ENCODE measurements around the gene ZNF407.

The ZNF407 gene

DNA sequence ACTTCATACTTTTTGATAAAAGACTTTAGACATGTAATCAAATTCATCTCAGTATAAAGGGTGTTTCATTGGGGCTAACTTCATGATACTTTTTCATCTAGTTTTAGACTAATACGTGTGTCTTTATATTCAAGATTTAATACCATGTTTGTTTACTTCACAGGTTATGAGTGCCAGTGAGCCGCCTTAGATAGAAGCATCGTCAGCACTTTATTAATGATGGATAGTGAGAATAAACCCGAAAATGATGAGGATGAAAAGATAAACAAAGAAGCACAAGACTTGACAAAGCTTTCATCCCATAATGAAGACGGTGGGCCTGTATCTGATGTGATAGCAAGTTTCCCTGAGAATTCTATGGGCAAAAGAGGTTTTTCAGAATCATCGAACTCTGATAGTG is 33.1 kb downstream of the ZNF407 start:
- DNase-seq: no peak

DNA sequence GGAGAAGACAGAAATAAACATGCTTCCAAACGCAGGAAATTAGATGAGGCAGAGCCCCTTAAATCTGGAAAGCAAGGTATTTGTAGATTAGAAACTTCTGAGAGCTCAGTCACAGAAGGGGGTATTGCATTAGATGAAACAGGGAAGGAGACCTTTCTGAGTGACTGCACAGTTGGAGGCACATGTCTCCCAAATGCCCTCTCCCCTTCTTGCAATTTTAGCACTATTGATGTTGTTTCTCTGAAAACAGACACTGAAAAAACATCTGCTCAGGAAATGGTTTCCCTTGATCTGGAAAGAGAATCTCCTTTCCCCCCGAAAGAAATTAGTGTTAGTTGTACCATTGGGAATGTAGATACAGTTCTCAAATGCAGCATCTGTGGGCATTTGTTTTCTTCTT is 33.5 kb downstream of the ZNF407 start:
- no peak for DNase-seq

DNA sequence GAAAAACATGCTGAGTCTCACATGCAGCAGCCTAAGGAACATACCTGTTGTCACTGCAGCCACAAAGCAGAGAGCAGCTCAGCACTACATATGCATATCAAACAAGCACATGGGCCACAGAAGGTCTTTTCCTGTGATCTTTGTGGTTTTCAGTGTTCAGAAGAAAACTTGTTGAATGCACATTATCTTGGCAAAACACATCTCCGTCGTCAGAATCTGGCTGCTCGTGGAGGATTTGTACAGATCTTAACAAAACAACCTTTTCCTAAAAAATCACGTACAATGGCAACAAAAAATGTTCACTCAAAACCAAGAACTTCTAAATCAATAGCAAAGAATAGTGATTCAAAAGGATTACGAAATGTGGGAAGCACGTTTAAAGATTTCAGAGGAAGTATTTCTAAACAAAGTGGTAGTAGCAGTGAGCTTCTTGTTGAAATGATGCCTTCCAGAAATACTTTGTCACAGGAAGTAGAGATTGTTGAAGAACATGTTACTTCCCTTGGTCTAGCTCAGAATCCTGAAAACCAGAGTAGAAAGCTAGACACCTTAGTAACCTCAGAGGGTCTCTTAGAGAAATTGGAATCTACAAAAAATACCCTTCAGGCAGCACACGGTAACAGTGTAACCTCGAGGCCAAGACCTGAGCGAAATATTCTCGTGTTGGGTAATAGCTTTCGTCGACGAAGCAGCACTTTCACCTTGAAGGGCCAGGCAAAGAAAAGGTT is 34.1 kb downstream of the ZNF407 start:
- peak in 1 of 2 donors; percentile 31 for DNase-seq

DNA sequence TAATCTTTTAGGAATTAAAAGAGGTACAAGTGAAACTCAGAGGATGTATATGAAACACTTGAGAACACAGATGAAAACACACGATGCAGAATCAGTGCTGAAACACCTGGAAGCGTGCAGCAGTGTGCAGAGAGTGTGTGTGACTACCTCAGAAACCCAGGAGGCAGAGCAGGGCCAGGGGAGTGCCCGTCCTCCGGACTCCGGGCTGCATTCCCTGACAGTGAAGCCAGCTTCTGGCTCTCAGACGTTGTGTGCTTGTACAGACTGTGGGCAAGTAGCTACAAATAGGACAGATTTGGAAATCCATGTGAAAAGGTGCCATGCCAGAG is 34.6 kb downstream of the ZNF407 start:
- no peak for DNase-seq

DNA sequence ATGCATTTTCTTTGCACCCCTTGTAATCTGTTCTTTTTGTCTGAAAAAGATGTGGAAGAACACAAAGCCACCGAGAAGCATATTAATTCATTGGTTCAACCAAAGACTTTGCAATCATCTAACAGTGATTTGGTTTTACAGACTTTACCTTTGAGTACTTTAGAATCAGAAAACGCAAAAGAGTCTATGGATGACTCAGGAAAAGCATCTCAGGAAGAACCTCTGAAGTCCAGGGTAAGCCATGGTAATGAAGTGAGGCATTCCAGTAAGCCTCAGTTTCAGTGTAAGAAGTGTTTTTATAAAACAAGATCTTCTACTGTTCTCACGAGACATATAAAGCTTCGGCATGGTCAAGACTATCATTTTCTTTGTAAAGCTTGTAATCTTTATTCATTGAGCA is 35.2 kb downstream of the ZNF407 start:
- no peak for DNase-seq

DNA sequence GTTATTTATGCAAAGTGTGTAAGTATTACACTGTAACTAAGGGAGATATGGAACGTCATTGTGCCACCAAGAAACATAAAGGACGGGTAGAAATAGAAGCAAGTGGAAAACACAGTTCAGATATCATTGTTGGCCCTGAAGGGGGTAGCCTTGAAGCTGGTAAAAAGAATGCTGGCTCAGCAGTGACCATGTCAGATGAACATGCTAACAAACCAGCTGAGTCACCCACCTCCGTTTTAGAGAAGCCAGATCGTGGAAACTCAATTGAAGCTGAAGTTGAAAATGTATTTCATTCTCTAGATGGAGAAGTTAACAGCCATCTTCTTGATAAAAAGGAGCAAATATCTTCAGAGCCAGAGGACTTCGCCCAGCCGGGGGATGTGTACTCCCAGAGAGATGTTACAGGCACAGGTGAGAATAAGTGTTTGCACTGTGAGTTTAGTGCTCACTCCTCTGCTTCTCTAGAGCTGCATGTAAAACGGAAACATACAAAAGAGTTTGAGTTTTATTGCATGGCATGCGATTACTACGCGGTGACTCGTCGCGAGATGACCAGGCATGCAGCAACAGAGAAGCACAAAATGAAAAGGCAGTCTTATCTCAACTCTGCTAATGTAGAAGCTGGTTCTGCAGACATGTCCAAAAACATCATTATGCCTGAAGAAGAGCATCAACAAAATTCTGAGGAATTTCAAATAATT is 36.1 kb downstream of the ZNF407 start:
- DNase-seq: no peak

DNA sequence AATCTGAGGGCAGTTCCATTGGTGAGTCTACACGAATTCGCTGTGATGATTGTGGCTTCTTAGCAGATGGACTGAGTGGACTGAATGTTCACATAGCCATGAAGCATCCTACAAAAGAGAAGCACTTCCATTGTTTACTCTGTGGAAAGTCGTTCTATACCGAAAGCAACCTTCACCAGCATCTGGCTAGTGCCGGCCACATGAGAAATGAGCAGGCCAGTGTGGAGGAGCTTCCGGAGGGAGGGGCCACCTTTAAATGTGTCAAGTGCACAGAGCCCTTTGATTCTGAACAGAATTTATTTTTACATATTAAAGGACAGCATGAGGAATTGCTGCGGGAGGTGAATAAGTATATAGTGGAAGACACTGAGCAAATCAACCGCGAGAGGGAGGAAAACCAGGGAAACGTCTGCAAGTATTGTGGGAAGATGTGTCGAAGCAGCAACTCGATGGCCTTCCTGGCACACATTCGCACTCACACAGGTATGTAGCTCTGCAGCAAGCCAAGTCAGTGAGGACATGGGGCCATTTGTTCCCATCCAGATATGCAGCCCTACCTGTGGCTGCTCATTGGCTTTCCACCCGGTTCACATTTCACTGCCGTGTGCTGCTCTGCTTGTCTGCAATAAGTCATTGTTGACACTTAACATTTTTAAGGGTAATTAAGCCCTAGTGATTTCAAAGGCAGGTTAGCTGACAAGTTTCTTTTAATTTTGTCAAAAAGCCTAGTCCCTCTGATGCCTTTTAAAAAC is 37.7 kb downstream of the ZNF407 start:
- DNase-seq: no peak

DNA sequence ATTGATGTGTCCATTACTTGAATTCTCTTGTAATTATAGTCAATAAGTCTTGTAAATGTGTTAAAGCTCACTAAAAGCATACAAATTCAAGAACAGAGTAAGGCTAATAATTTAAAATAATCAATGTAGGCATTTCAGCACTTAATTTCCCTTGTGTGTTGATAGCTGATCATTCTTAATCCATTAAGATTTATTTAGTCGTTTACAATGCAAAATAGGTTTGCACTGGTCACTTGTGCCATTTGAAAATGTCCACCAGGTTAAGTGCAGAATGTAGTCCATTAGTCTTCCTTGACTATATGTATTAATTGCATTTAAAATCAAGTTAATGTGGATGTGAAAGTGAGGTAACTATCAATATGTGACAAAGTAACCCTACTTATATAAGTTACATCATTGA is 39.4 kb downstream of the ZNF407 start:
- DNase-seq: no peak

DNA sequence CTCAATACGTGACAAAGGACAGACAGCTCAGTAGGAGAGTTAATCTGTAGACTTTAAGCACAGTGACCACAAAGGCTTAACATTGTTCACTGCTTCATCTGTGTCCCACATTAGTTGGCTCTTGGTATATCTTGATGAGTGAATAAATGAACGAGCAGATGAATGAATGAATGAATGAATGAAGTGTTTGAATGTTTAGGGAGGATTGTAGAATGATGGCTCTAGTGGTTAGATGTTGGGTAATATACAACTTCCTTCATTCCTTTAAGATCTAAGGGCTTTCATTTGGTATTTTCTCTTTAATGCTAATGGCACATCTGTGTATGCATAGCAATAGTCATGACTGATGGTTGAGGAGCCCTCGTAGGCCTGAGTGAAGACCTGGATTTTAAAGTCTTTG is 40.5 kb downstream of the ZNF407 start:
- DNase-seq: no peak

DNA sequence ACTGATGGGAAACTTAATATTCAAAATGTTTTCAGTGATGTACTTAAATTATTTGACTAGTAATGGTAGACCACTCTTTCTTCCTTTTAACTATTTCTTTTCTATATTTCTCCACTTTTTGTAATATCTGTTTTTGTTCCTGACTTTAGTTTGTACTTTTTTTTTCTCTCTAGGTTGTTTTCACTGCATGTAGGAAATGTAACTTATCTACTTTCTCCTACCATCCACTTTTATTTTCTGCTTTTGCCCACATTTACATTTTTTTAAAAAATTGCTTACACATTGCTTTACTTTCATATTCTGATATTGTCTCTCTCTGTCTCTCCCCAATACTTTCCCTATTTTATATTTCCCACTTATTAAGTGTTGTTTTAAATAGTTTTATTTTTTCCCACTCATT is 47.0 kb downstream of the ZNF407 start:
- DNase-seq: no peak

DNA sequence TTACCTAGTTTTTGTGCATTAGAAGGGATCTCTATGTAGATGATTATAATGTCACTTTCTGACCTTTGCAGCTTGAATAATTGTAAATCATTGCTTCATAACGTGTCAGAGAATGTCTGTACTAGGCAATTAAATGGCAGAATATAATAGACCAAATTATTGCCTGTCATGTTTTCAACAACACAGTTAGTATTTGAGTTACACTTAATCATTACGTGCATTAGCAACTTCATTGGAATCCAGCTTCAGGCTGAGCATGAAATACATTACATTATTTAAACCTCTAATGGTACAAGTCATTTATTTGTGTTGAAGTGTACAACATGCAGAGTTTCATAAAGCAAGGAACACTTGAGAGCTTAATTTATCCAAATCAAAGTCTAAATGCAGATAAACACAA is 48.0 kb downstream of the ZNF407 start:
- DNase-seq: no peak

DNA sequence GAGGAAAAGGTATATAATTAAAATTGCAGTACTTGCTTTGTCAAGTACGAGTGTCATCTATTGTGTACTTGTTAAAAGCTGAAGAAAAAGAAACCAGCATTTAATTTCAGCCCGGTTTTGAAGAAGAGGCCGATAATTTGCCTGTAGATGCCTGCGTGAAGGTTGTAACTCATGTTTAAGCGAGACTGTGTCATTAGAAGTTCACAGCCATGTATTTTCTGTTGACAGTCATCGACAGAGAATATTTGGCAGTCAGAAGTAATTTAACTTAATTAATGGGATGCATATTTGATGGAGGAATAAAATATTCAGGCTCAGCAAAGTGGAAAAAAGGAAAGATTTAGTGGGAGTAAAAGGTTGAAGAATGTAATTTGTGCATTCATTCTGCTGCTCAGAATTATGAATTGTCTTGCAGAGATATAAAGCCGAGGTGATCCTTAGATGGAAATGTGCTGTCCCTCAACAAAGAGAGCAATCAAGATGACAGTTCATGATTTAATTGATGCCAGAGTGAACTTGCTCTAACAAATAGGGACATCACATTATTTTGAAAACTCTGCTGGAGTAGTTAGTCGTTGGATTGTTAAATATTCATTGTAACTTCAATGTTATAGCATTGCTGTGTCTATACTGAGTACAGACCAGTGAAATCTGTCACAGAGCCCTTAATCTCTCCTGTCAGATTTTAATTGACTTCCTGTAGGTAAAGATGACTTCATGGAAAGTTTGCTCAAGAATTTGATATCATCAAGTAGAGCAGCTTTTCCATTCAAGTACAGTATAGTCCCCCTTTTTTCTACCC is 53.9 kb downstream of the ZNF407 start:
- no peak for DNase-seq

DNA sequence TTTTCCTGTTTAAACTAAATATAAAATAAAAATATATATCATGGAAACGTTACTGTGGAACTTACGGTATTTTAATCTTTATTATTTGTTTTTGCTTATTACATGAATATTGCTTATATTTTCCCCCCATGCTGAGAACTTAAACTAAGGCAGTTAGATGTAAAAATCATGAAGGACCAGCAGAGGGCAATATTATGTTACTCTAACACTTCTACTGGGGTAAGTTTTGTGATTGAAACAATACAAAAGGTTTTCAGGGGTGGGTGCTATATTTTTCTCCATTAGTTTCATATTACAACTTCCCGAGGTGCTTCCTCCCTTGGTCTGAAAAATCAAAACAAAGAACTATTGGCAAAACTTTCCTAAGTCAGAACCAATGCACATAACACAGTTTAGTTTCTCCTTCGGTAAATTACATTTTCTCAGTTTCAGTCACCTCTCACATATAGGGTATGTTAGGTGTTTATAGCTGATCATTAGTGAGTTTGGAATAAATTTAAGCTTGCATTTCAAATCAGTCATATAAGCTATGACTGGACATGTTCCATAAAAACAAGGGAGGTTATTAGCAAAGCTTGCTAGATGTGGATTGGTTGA is 54.8 kb downstream of the ZNF407 start:
- peak in 1 of 2 donors; percentile 56 for DNase-seq

DNA sequence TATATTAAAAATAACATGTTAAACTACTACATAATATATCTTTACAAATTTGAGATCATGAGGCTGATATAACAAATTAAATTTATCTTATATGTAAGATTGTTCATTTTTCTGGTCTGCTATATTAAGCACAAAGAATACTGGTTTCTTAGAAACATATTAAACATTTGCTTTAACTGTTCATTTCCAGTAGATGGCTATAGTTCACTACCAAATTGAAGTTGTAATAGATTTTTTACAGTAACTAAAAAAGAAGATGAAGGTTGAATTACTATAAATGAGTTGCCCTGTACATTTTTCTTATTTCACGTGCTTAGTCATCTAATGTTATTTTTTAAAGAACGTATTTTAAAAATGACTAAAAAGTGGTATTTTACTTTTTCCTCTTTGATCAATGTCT is 57.0 kb downstream of the ZNF407 start:
- no peak for DNase-seq

DNA sequence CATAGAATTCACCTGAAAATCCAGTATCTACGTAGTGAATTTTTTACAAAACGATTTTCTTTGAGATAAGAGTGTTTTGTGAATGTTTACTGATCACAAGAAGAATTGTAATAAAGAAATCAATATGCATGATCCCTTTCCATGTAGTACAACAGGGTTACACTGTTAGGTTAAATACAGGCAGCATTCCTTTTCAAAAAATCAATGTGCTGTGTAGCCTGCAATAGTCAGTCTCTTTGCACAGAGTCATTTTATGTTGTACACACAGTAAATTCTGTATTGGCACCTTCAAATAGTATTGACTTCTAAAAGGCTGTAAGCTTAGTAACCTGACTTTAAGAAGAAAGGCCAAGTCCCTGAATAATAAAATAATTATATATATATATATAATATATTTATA is 63.3 kb downstream of the ZNF407 start:
- no peak for DNase-seq

DNA sequence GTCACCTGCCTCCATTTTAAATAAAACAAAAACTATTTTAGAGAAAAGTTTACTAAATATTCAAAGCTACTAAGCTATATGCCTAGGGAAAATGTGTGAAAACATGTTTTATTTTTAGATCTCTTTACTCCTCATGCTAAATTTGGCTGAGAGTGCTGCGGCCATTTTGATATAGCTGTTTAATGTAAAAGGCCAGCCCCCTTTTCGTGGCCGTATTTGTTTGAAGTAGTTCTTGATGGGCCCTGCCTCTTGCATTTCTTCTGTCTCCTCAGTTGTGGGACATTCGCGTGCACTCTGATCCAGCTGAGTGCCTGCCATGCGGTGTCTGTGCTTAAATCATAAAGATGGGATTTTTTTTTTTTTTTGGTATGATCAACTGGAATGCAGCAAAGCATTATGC is 64.0 kb downstream of the ZNF407 start:
- no peak for DNase-seq

DNA sequence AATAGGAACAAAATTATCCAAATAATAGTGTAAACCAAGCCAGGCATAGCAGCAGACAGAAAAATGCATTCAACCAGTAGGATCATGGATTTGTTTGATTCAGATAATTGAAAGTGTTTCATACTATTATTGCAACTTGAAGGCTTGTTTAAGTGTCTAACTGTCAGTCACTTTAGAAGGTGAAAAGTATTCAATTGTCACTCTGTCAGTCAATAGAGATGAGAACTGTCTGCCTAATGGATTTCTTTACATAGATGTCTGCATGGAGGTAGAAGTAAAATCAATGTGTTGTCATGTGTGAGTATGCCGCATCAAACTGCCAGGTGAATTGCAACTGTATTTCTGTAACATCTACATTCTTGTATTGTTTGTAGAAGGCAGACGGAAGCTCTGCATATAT is 65.0 kb downstream of the ZNF407 start:
- DNase-seq: no peak

DNA sequence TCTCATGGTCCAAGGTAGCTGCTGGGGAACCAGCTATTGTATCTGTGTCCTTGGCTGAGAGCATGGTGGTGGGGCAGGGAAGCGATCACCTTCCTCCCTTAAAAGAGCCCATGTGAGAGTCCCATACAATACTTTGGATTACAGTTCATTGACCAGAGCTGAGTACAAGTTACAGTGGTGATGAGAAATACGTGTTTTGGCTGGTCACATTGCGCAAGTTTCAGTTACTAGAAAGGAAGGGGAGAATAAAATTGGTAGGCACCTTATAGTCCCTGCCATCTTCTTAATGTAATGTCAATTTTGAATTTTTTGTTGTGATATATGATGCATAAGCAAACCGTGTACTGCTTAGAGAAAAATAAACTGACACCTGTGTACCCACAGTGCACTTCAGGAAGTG is 67.7 kb downstream of the ZNF407 start:
- DNase-seq: no peak

DNA sequence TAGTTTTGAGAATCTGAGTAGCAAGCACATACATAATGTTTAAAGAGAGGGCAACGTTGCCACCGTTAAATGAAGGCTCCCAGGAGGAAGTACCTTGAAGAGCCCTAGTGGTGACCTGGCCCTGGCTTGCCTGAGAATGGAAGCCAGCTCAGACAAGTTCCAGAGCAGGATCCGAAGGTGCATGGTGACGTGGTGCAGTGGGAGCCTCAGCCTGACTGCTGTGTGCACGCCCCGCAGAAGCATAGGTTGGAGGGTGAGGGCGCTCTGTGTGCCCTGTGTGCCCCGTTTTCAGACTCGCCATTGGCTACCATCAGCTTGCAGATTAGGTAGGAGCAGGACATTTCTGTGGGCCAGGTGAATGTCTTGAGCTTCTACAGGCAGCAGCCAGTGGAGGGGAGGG is 68.2 kb downstream of the ZNF407 start:
- DNase-seq: no peak

DNA sequence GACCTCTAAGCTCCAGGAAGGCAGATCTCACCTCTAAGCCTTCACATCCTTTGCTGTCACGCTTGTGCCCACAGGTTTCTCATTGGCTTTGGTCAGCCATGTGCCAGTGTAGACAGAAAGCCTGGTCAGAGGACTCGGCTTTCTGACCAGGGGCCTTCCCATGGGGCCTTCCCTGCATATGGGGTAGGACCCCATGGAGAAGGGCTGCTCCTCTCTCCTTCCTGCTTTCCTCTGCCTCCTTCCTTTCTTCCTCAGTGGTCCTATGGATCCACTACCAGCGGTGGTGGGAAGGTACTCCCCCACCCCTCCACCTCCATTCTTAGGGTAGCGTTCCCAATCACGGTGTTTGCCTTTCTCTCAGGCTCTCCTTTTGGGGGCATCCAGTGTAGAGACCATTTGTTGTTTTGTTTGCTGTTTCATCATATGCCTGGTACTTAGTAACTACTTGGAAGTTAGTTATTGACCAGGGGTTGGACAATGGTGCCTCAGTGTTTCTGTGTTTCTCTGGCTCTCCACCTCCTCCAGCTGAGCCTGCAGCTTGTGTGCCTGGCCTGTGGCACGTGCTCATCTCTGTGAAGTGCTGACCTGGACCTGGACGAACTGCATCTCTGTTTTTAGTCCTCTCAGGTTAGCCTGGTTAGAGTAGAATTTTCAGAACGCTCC is 71.6 kb downstream of the ZNF407 start:
- DNase-seq: no peak

DNA sequence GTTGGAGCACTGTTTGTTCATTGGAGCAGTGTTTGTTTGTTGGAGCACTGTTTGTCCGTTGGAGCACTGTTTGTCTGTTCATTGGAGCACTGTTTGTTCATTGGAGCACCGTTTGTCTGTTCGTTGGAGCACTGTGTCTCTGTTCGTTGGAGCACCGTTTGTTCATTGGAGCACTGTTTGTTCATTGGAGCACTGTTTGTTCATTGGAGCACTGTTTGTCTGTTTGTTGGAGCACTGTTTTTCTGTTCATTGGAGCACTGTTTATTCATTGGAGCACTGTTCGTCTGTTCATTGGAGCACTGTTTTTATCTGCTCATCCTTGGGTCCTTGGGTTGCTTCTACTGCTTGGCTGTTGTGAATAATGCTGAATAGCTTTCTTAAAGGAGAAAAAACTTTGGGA is 74.7 kb downstream of the ZNF407 start:
- DNase-seq: no peak

DNA sequence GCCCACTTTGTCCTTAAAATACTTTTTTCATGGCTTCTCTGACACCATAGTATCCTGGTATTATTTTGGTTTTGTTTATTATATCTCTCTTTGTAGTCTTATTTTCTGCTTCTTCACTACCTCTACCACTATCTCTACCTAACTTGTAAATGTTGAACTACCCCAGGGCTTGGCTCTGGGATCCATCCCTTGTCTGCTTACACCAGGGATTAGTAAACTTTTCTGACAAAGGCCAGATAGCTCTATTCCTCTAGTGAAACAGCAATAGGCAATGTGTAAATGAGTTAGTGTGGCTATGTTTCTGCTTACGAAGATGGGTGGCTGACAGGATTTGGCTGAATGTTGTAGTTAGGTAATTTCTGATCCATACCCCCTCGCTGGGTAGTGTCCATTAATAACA is 76.8 kb downstream of the ZNF407 start:
- DNase-seq: no peak

All from CD4-positive, alpha-beta T cell treated with Interferon alpha-2 for 1 hour (primary cell).